Common myeloid progenitor, CD34-positive (primary cell): Measurements from ENCODE around the gene CNTRL.

Source experiments
- CTCF ChIA-PET: fragments of 350-600 bp; sonication (Branson Sonifier 250); formaldehyde crosslinking; loops from one replicate; lab custom pipeline; 2021; ENCODE audit warnings: antibody characterized with exemption; lab: Charles Lee
- POLR2A ChIA-PET: fragments of 350-600 bp; sonication (Branson Sonifier 250); formaldehyde crosslinking; loops from one replicate; lab custom pipeline; 2021; ENCODE audit warnings: antibody characterized with exemption; lab: Charles Lee
- DNase-seq, 3 donors: peaks; one replicate each; pipeline versions ENCODE4 v3.0.0 to v3.0.0-alpha.2; 2013
- H3K27ac ChIP-seq, 2 experiments: 1 replicate in 1 of 2; 2 replicates in 1 of 2; pipeline ENCODE4 v1.7.0; 2013; ENCODE audit warnings: inconsistent platforms in 2 of 2, low read length in 2 of 2, mild to moderate bottlenecking in 2 of 2, low read depth in 1 of 2, moderate library complexity in 1 of 2; ENCODE audit not compliant: severe bottlenecking in 2 of 2, insufficient read depth in 1 of 2, poor library complexity in 1 of 2
- H3K27me3 ChIP-seq, 5 experiments: replicated peaks in 2 of 5; 1 replicate in 3 of 5; 2 replicates in 2 of 5; pipeline versions ENCODE4 v1.6.1 to v1.7.0; 2013; ENCODE audit warnings: low read length in 4 of 5, mild to moderate bottlenecking in 2 of 5, moderate library complexity in 2 of 5, inconsistent platforms in 1 of 5; ENCODE audit not compliant: insufficient read depth in 5 of 5, control insufficient read depth in 4 of 5
- H3K36me3 ChIP-seq, 4 experiments: 1 replicate in 2 of 4; 2 replicates in 2 of 4; pipeline versions ENCODE4 v1.6.1 to v1.7.0; 2013; ENCODE audit warnings: low read length in 3 of 4, control low read depth in 1 of 4, mild to moderate bottlenecking in 1 of 4; ENCODE audit not compliant: control insufficient read depth in 4 of 4, insufficient read depth in 4 of 4
- H3K4me1 ChIP-seq, 4 experiments: 1 replicate in 3 of 4; 2 replicates in 1 of 4; pipeline versions ENCODE4 v1.6.1 to v1.7.1; 2013; ENCODE audit warnings: low read length in 3 of 4, mild to moderate bottlenecking in 3 of 4, control low read depth in 1 of 4, inconsistent platforms in 1 of 4, moderate library complexity in 1 of 4; ENCODE audit not compliant: control insufficient read depth in 4 of 4, insufficient read depth in 4 of 4; ENCODE audit errors: control extremely low read depth in 1 of 4
- H3K4me3 ChIP-seq, 7 experiments: 1 replicate in 4 of 7; 2 replicates in 3 of 7; pipeline versions ENCODE4 v1.5.1 to v1.7.0; 2013; ENCODE audit warnings: mild to moderate bottlenecking in 7 of 7, low read length in 6 of 7, moderate library complexity in 6 of 7, inconsistent platforms in 2 of 7, low read depth in 2 of 7, control low read depth in 1 of 7; ENCODE audit not compliant: insufficient read depth in 4 of 7, control insufficient read depth in 1 of 7; ENCODE audit errors: extremely low read depth in 1 of 7
- H3K9me3 ChIP-seq, 5 experiments: 1 replicate in 4 of 5; 2 replicates in 1 of 5; pipeline versions ENCODE4 v1.6.1 to v1.7.1; 2013; ENCODE audit warnings: low read length in 4 of 5, mild to moderate bottlenecking in 2 of 5, inconsistent platforms in 1 of 5, low read depth in 1 of 5, moderate library complexity in 1 of 5; ENCODE audit not compliant: control insufficient read depth in 4 of 5, insufficient read depth in 2 of 5; ENCODE audit errors: control extremely low read depth in 1 of 5
- WGBS: methylation state at CpG from one replicate; pipeline ENCODE4 v1.1.5; 2013; ENCODE audit not compliant: insufficient coverage; 5-methylcytosine and 5-hydroxymethylcytosine counted together

Gene CNTRL

GRCh38 chr9:121107029-121107428 lies 32.3 kb downstream of the CNTRL start:
- Histone ChIP-seq H3K36me3 (peaks cover 5 to 11% (median 6%) of the 10 kb centered on the region in 4 experiments), H3K27ac (peak overlapping the region in 1 of 2 experiments; percentile 36), H3K4me3 (peak overlapping the region in 1 of 7 experiments; percentile 10), H3K4me1 (peaks cover 32 to 56% (median 44%) of the 10 kb centered on the region in 4 experiments), H3K27me3 (no peaks in the 10 kb centered on the region), H3K9me3 (no peaks in the 10 kb centered on the region)
- 29% methylated on average over 1 of the region's 1 CpG for WGBS
- ChIA-PET POLR2A (interaction anchor here (1.3 kb wide), 1 partner anchor 15 kb away, joined by 4 read pairs; no protein-coding TSS in a partner anchor), CTCF (interaction anchor here (0.7 to 2.1 kb wide), 5 partner anchors 9 to 63 kb away, joined by 3 to 9 read pairs (median 3); no protein-coding TSS in a partner anchor)
- peak; percentile 57 to 80 (median 68) for DNase-seq

DNA sequence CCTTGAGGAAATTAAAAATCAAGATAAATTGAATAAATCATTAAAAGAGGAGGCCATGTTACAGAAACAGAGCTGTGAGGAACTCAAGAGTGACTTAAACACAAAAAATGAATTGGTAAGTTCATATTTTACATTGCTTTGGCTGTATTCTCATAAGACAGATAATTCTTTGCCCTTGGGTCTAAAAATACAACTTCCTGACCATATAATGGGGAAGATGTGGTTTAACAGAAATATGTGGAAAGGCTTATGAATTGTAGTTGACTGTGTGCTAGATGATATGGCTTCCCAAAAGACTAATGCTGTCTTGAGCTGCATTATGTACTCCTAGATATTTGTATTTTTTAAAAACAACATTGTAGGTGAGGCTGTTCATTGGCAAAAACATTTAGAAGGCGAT lies 33.1 kb downstream of the CNTRL start:
- ChIA-PET CTCF (interaction anchor here (0.7 to 2.1 kb wide), 4 partner anchors 10 to 62 kb away, joined by 3 to 9 read pairs (median 3); no protein-coding TSS in a partner anchor), POLR2A (interaction anchor here (0.6 to 1.3 kb wide), 2 partner anchors 14 to 74 kb away, joined by 3 to 4 read pairs; no protein-coding TSS in a partner anchor)
- H3K36me3 ChIP-seq: peaks cover 7 to 18% (median 10%) of the 10 kb centered on the region in 4 experiments
- H3K4me1 ChIP-seq: peaks cover 32 to 56% (median 44%) of the 10 kb centered on the region in 4 experiments
- H3K9me3 ChIP-seq: no peaks in the 10 kb centered on the region
- H3K27me3 ChIP-seq: no peaks in the 10 kb centered on the region
- peak overlapping the region; percentile 6 to 56 for H3K27ac ChIP-seq
- no CpG with 5 or more reads among the region's 1 CpG for WGBS
- peak in 2 of 3 donors; percentile 48 to 66 for DNase-seq
- H3K4me3 ChIP-seq: peak overlapping the region in 4 of 7 experiments; percentile 12 to 63 (median 24)

- CTCF ChIA-PET: interaction anchor here (0.6 kb wide), 1 partner anchor 495 kb away, joined by 3 read pairs; no protein-coding TSS in a partner anchor
These were observed 40.7 kb downstream of the CNTRL start for GRCh38 chr9:121115466-121115865.

DNA sequence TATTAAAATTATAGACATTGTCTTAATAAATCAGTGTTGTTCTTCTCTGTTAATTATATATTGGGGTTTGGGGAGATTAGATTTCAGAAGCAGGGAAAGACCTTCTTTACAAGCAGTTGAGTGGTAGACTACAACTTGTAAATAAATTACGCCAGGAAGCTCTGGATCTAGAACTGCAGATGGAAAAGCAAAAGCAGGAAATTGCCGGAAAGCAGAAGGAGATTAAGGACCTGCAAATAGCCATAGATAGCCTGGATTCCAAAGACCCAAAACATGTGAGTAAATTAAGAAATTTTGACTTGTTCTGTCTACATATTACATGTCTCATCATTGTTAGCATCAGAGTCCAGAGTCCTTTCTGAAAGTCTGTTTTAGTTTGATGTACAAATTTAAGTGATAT lies 43.5 kb downstream of the CNTRL start:
- no peak overlapping the region for H3K4me3 ChIP-seq
- POLR2A ChIA-PET: no interaction called here
- peaks cover 10 to 24% (median 18%) of the 10 kb centered on the region in 4 experiments for H3K4me1 ChIP-seq
- H3K27ac ChIP-seq: no peak overlapping the region
- H3K9me3 ChIP-seq: no peaks in the 10 kb centered on the region
- 94% methylated on average over 2 of the region's 2 CpGs for WGBS
- CTCF ChIA-PET: no interaction called here
- no peak for DNase-seq
- H3K27me3 ChIP-seq: no peaks in the 10 kb centered on the region
- H3K36me3 ChIP-seq: peaks cover 5 to 32% (median 15%) of the 10 kb centered on the region in 4 experiments

More at GRCh38 chr9:121115466-121115865, 40.7 kb downstream of the CNTRL start:
- Histone ChIP-seq H3K9me3 (no peaks in the 10 kb centered on the region), H3K4me1 (peaks cover 0 to 6% (median 2%) of the 10 kb centered on the region in 4 experiments), H3K36me3 (peaks cover 12 to 51% (median 24%) of the 10 kb centered on the region in 4 experiments), H3K27me3 (no peaks in the 10 kb centered on the region), H3K4me3 (no peak overlapping the region), H3K27ac (no peak overlapping the region)
- DNase-seq: no peak
- POLR2A ChIA-PET: no interaction called here
- WGBS: no CpG with 5 or more reads among the region's 1 CpG

- Histone ChIP-seq H3K36me3 (peaks cover 4 to 33% (median 14%) of the 10 kb centered on the region in 4 experiments), H3K4me3 (no peak overlapping the region), H3K4me1 (peaks cover 15 to 35% (median 18%) of the 10 kb centered on the region in 4 experiments), H3K9me3 (no peaks in the 10 kb centered on the region), H3K27me3 (no peaks in the 10 kb centered on the region), H3K27ac (peak overlapping the region in 1 of 2 experiments; percentile 44)
- ChIA-PET POLR2A (interaction anchor here (0.6 to 1.5 kb wide), 2 partner anchors 8 to 33 kb away, joined by 3 read pairs; no protein-coding TSS in a partner anchor), CTCF (interaction anchor here (0.7 to 2.3 kb wide), 5 partner anchors 9 to 45 kb away, joined by 3 to 11 read pairs (median 6); no protein-coding TSS in a partner anchor)
- no peak for DNase-seq
- no CpG with 5 or more reads among the region's 2 CpGs for WGBS
These were observed 45.6 kb downstream of the CNTRL start for GRCh38 chr9:121120386-121120785.

GRCh38 chr9:121121582-121122087 lies 46.9 kb downstream of the CNTRL start:
- Histone ChIP-seq H3K9me3 (no peaks in the 10 kb centered on the region), H3K27me3 (no peaks in the 10 kb centered on the region), H3K4me3 (peak overlapping the region in 6 of 7 experiments; percentile 67 to 87 (median 74)), H3K27ac (peak overlapping the region; percentile 72 to 85), H3K4me1 (peaks cover 16 to 38% (median 21%) of the 10 kb centered on the region in 4 experiments), H3K36me3 (peaks cover 6 to 32% (median 16%) of the 10 kb centered on the region in 4 experiments)
- 0% methylated on average over 14 of the region's 17 CpGs for WGBS
- ChIA-PET CTCF (interaction anchor here (1.0 to 2.3 kb wide), 8 partner anchors 10 to 46 kb away, joined by 3 to 11 read pairs (median 6); no protein-coding TSS in a partner anchor), POLR2A (interaction anchor here (0.5 to 1.5 kb wide), 3 partner anchors 10 to 248 kb away, joined by 3 to 4 read pairs (median 3); no protein-coding TSS in a partner anchor)
- DNase-seq: peak; percentile 96 to 98 (median 98)
